ENCODE results near the gene SYT5.

GRCh38 chr19:55133639-55134444 is 46.2 kb downstream of the SYT5 start:
- TF ChIP-seq EZH2phosphoT487 (IDR thresholded peaks at IDR 0.05; ENCODE audit: borderline replicate concordance) (no peak), EZH2 (IDR thresholded peaks at IDR 0.05) (no peak), ZNF274 (IDR thresholded peaks at IDR 0.05; ENCODE audit: low read depth, low read length) (no peak)
- TF ChIP-seq, protein P1, sequence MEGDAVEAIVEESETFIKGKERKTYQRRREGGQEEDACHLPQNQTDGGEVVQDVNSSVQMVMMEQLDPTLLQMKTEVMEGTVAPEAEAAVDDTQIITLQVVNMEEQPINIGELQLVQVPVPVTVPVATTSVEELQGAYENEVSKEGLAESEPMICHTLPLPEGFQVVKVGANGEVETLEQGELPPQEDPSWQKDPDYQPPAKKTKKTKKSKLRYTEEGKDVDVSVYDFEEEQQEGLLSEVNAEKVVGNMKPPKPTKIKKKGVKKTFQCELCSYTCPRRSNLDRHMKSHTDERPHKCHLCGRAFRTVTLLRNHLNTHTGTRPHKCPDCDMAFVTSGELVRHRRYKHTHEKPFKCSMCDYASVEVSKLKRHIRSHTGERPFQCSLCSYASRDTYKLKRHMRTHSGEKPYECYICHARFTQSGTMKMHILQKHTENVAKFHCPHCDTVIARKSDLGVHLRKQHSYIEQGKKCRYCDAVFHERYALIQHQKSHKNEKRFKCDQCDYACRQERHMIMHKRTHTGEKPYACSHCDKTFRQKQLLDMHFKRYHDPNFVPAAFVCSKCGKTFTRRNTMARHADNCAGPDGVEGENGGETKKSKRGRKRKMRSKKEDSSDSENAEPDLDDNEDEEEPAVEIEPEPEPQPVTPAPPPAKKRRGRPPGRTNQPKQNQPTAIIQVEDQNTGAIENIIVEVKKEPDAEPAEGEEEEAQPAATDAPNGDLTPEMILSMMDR (IDR thresholded peaks at IDR 0.05 in 2 of 3, conservative IDR thresholded peaks at IDR 0.05 in 1 of 3; ENCODE audit: borderline replicate concordance in 1 of 3, insufficient read depth in 1 of 3, low read depth in 2 of 3, low read length in 2 of 3), result no peak
